MM.1S (cell line): ENCODE measurements around the gene GCN1.

ENCODE experiments used
- DNase-seq: peaks from one replicate; pipeline ENCODE4 v3.0.0-alpha.2; 2015
- H2AFZ ChIP-seq: fragments of 300-600 bp; sonication (generic); 2 replicates; pipeline ENCODE4 v1.6.0; 2016; ENCODE audit warnings: antibody characterized with exemption, low read length
- H3F3A ChIP-seq: fragments of 300-600 bp; sonication (generic); 2 replicates; pipeline ENCODE4 v1.6.1; 2016; ENCODE audit warnings: mild to moderate bottlenecking, antibody characterized with exemption, low read length, moderate library complexity, mixed read lengths; ENCODE audit not compliant: insufficient read depth
- H3K27ac ChIP-seq: fragments of 300-600 bp; sonication (generic); 2 replicates; pipeline ENCODE4 v1.5.1; 2016; ENCODE audit warnings: mild to moderate bottlenecking, low read length
- H3K27me3 ChIP-seq: fragments of 300-600 bp; sonication (generic); replicated peaks from 2 replicates; pipeline ENCODE4 v1.6.0; 2016; ENCODE audit warnings: low read length; ENCODE audit not compliant: insufficient read depth
- H3K36me3 ChIP-seq: fragments of 300-600 bp; sonication (generic); replicated peaks from 2 replicates; pipeline ENCODE4 v1.6.1; 2016; ENCODE audit warnings: mild to moderate bottlenecking, low read length, mixed read lengths; ENCODE audit not compliant: insufficient read depth
- H3K4me1 ChIP-seq: fragments of 300-600 bp; sonication (generic); 2 replicates; pipeline ENCODE4 v1.6.1; 2016; ENCODE audit warnings: low read length, mixed read lengths
- H3K4me2 ChIP-seq: fragments of 300-600 bp; sonication (generic); 2 replicates; pipeline ENCODE4 v1.6.0; 2016; ENCODE audit warnings: low read depth, low read length
- H3K4me3 ChIP-seq: fragments of 300-600 bp; sonication (generic); 2 replicates; pipeline ENCODE4 v1.5.1; 2016; ENCODE audit warnings: low read length, mixed read lengths
- H3K79me2 ChIP-seq: fragments of 300-600 bp; sonication (generic); 2 replicates; pipeline ENCODE4 v1.6.1; 2016; ENCODE audit warnings: mixed run types, low read length, mixed read lengths
- H3K9ac ChIP-seq: fragments of 300-600 bp; sonication (generic); 2 replicates; pipeline ENCODE4 v1.6.1; 2016; ENCODE audit warnings: low read length, mixed read lengths
- H3K9me2 ChIP-seq: fragments of 300-600 bp; sonication (generic); replicated peaks from 2 replicates; pipeline ENCODE4 v1.6.1; 2016; ENCODE audit warnings: mild to moderate bottlenecking, low read length, mixed read lengths; ENCODE audit not compliant: insufficient read depth
- H3K9me3 ChIP-seq: fragments of 300-600 bp; sonication (generic); replicated peaks from 2 replicates; pipeline ENCODE4 v1.6.1; 2016; ENCODE audit warnings: mild to moderate bottlenecking, low read length, mixed read lengths; ENCODE audit not compliant: insufficient read depth
- H4K20me1 ChIP-seq: fragments of 300-600 bp; sonication (generic); 2 replicates; pipeline ENCODE4 v1.6.1; 2016; ENCODE audit warnings: mild to moderate bottlenecking, low read length, moderate library complexity, mixed read lengths; ENCODE audit not compliant: insufficient read depth
- CTCF ChIP-seq: fragments of 300-600 bp; sonication (generic); IDR thresholded peaks from 2 replicates; pipeline ENCODE4 v1.5.1; 2016; ENCODE audit warnings: antibody characterized with exemption, low read length, mixed read lengths
- EZH2 ChIP-seq: fragments of 300-600 bp; sonication (generic); optimal IDR thresholded peaks from 2 replicates; pipeline ENCODE3; 2017; ENCODE audit warnings: low read depth, mild to moderate bottlenecking, antibody characterized with exemption, low read length, mixed read lengths
- EZH2phosphoT487 ChIP-seq: fragments of 300-600 bp; sonication (generic); IDR thresholded peaks from 2 replicates; pipeline ENCODE4 v1.6.1; 2018; ENCODE audit warnings: antibody characterized with exemption, low read length

GCN1 gene

GRCh38 chr12:120093592-120094355, 100.7 kb downstream of the GCN1 start:
- no peaks in the 10 kb centered on the region for H3K4me1 ChIP-seq
- no peaks in the 10 kb centered on the region for H3K9me2 ChIP-seq
- H3K4me3 ChIP-seq, result no peak overlapping the region
- TF ChIP-seq EZH2 (no peak), EZH2phosphoT487 (no peak), CTCF (no peak)
- H3K36me3 ChIP-seq, result no peaks in the 10 kb centered on the region; the same call in 1 of the 2 replicates
- H2AFZ ChIP-seq, result no peak overlapping the region
- H3K9me3 ChIP-seq, result no peaks in the 10 kb centered on the region
- H3K4me2 ChIP-seq, result no peak overlapping the region
- peaks cover 4% of the 10 kb centered on the region for H3K79me2 ChIP-seq
- H4K20me1 ChIP-seq, result no peaks in the 10 kb centered on the region
- DNase-seq, result no peak
- H3F3A ChIP-seq, result no peaks in the 10 kb centered on the region
- H3K9ac ChIP-seq, result no peak overlapping the region
- no peaks in the 10 kb centered on the region for H3K27me3 ChIP-seq
- no peak overlapping the region for H3K27ac ChIP-seq

DNA sequence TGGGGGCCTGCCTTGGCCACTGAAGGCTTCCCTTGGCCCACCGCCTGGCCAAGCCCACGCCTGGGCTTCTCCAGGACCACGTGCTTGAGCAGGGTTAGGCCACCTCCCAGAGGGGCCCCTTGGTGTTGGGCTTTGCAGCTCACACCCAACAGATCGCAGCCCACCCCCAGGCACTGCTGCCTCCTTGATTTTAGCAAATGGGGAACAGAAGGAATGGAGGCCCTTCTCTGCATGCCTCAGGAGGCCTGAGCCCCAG, 101.3 kb downstream of the GCN1 start:
- H2AFZ ChIP-seq, result no peak overlapping the region
- no peaks in the 10 kb centered on the region; the same call in 1 of the 2 replicates for H3K79me2 ChIP-seq
- no peaks in the 10 kb centered on the region for H3K4me1 ChIP-seq
- no peaks in the 10 kb centered on the region for H3K36me3 ChIP-seq
- DNase-seq, result no peak
- H3K9me3 ChIP-seq, result no peaks in the 10 kb centered on the region
- no peaks in the 10 kb centered on the region for H3K27me3 ChIP-seq
- H3K9me2 ChIP-seq, result no peaks in the 10 kb centered on the region
- no peak overlapping the region for H3K9ac ChIP-seq
- H3K4me3 ChIP-seq, result no peak overlapping the region
- H4K20me1 ChIP-seq, result no peaks in the 10 kb centered on the region
- no peak overlapping the region for H3K4me2 ChIP-seq
- H3F3A ChIP-seq, result no peaks in the 10 kb centered on the region
- H3K27ac ChIP-seq, result no peak overlapping the region
- no peak for TF ChIP-seq EZH2
- TF ChIP-seq EZH2phosphoT487, result no peak
- no peak for TF ChIP-seq CTCF

- no peak for DNase-seq
- no peak overlapping the region for H3K9ac ChIP-seq
- no peak overlapping the region for H3K4me2 ChIP-seq
Observed at GRCh38 chr12:120092551-120093335, 101.8 kb downstream of the GCN1 start.

More at GRCh38 chr12:120092551-120093335, 101.8 kb downstream of the GCN1 start:
- H2AFZ ChIP-seq, result no peak overlapping the region
- TF ChIP-seq EZH2 (no peak), EZH2phosphoT487 (no peak)
- H3K27ac ChIP-seq, result no peak overlapping the region
- no peaks in the 10 kb centered on the region for H3K9me2 ChIP-seq
- H3K27me3 ChIP-seq, result no peaks in the 10 kb centered on the region
- no peaks in the 10 kb centered on the region for H3K79me2 ChIP-seq
- H3K4me1 ChIP-seq, result no peaks in the 10 kb centered on the region
- no peak overlapping the region for H3K4me3 ChIP-seq
- peaks cover 3% of the 10 kb centered on the region for H3F3A ChIP-seq
- H3K36me3 ChIP-seq, result no peaks in the 10 kb centered on the region
- H4K20me1 ChIP-seq, result no peaks in the 10 kb centered on the region
- H3K9me3 ChIP-seq, result no peaks in the 10 kb centered on the region
